ENCODE data around the gene SERF2. TPM values are rescaled to one million over a fixed set of nuclear protein-coding genes. Genes with fewer than 3 reads are reported as not detected.

Gene SERF2
- total and polyA plus RNA-seq, 2 of the 8 experiments (the other 6 are each of a cell fraction or from before 2014, with no cell fraction given): 655 to 999 TPM

- Histone ChIP-seq H2BK120ac (replicated peaks; ENCODE audit: low read depth, low read length) (no peak overlapping the region), H2AK5ac (ENCODE audit: low read depth, low read length) (no peak overlapping the region), H2BK15ac (ENCODE audit: low read length) (no peak overlapping the region), H3K18ac (ENCODE audit: extremely low read depth, low read length) (no peak overlapping the region), H3K4me2 (ENCODE audit: insufficient read depth in 1 of 2, low read depth in 2 of 2, low read length in 2 of 2) (no peak overlapping the region), H3K14ac (ENCODE audit: insufficient read length) (no peak overlapping the region), H3K9ac (replicated peaks in 1 of 4; ENCODE audit: extremely low read depth in 1 of 4, low read depth in 3 of 4, low read length in 3 of 4) (no peak overlapping the region), H4K5ac (ENCODE audit: insufficient read length, low read depth, low read length) (no peak overlapping the region), H3K4ac (replicated peaks; ENCODE audit: insufficient read length, low read depth, low read length) (no peak overlapping the region), H3K4me1 (replicated peaks in 1 of 4; ENCODE audit: control insufficient read depth in 3 of 4, insufficient read depth in 4 of 4, low read length in 3 of 4) (no peaks in the 10 kb centered on the region), H2BK5ac (ENCODE audit: low read depth, low read length) (no peak overlapping the region), H3K23me2 (ENCODE audit: low read depth, low read length) (no peaks in the 10 kb centered on the region), H3K56ac (replicated peaks; ENCODE audit: insufficient read length, low read depth, low read length) (no peak overlapping the region), H4K91ac (replicated peaks; ENCODE audit: insufficient read length, low read length) (no peak overlapping the region), H3K79me1 (ENCODE audit: low read depth, low read length) (no peaks in the 10 kb centered on the region; the same call in 1 of the 2 replicates), H3K79me2 (ENCODE audit: control insufficient read depth in 1 of 2, insufficient read depth in 2 of 2, low read length in 2 of 2) (peaks cover 0 to 3% of the 10 kb centered on the region in 2 experiments; a peak in 1 of 4 replicates), H3K27ac (ENCODE audit: low read depth, low read length) (no peak overlapping the region), H2AFZ (ENCODE audit: low read length) (no peak overlapping the region), H3K27me3 (replicated peaks in 1 of 4; ENCODE audit: control insufficient read depth in 3 of 4, extremely low read depth in 1 of 4, insufficient read depth in 3 of 4, low read length in 3 of 4) (no peaks in the 10 kb centered on the region), H2BK20ac (ENCODE audit: low read length) (no peak overlapping the region), H3K23ac (ENCODE audit: insufficient read length) (no peak overlapping the region), H3K36me3 (ENCODE audit: control insufficient read depth in 2 of 4, insufficient read depth in 4 of 4, low read length in 3 of 4) (peaks cover 37 to 91% (median 75%) of the 10 kb centered on the region in 4 experiments), H4K8ac (ENCODE audit: extremely low read depth, insufficient read depth, low read length) (no peak overlapping the region), H4K20me1 (replicated peaks in 1 of 2; ENCODE audit: control insufficient read depth in 1 of 2, insufficient read depth in 2 of 2, low read length in 2 of 2) (peaks cover 3 to 4% of the 10 kb centered on the region in 2 experiments), H3K4me3 (ENCODE audit: extremely low read depth in 1 of 4, insufficient read depth in 2 of 4, low read depth in 3 of 4, low read length in 4 of 4) (no peak overlapping the region), H2BK12ac (ENCODE audit: low read depth, low read length) (no peak overlapping the region), H3K9me3 (ENCODE audit: insufficient read depth in 2 of 2, low read depth in 1 of 2, low read length in 1 of 2) (no peaks in the 10 kb centered on the region)
- 91% methylated on average over 6 of the region's 6 CpGs; no CpG with 5 or more reads in 1 of the 2 experiments for WGBS, 2 experiments (ENCODE audit: extremely low coverage in 1 of 2, insufficient coverage in 1 of 2, insufficient read length in 1 of 2, insufficient replicate concordance in 2 of 2, low coverage in 1 of 2, low lambda C conversion rate in 2 of 2, missing lambda C conversion rate in 1 of 2)
- FAIRE-seq (no peak), DNase-seq (ENCODE audit: low read depth in 1 of 2, low spot score in 2 of 2) (no peak)
- ChIA-PET POLR2A (ENCODE audit: partially characterized antibody) (interaction anchor here (1.2 kb wide), 1 partner anchor 9 kb away, joined by 4 read pairs; no protein-coding TSS in a partner anchor), CTCF (ENCODE audit: partially characterized antibody) (no interaction called here)
- TF ChIP-seq SP4 (IDR thresholded peaks at IDR 0.05; ENCODE audit: low read length): no peak
Measured at GRCh38 chr15:43762824-43763223, 29.3 kb upstream of the SERF2 start.
